IMR-90 (cell line): ENCODE data around the gene RAB25. TPM values are rescaled to one million over a fixed set of nuclear protein-coding genes. Genes with fewer than 3 reads are reported as not detected.

ENCODE experiments used
- ATAC-seq: fragments of 200-7000 bp; cut with Tn5 transposase; 2 replicates; pipeline ENCODE4 v1.9.1; 2020; ENCODE audit warnings: low read depth, mild to moderate bottlenecking, moderate library complexity
- BruUV-seq: library from RNA; stranded (reverse); fragments of 400-500 nt; replicated peaks from 2 replicates; lab custom pipeline; 2021; lab: Mats Ljungman, UMichigan
- CTCF ChIA-PET: fragments of 300-600 bp; formaldehyde crosslinking; extraction: SDS; loops from one replicate; lab custom pipeline; 2021; ENCODE audit warnings: antibody characterized with exemption; lab: Yijun Ruan, JAX
- POLR2A ChIA-PET: fragments of 300-600 bp; sonication (Branson Sonifier 250); formaldehyde crosslinking; loops from one replicate; lab custom pipeline; 2022; ENCODE audit warnings: antibody characterized with exemption; ENCODE audit not compliant: unreplicated experiment; lab: Charles Lee
- DNase-seq: peaks from one replicate; pipeline ENCODE4 v3.0.0; 2013
- H2AFZ ChIP-seq: replicated peaks from 2 replicates; pipeline ENCODE3; 2013; ENCODE audit warnings: low read length, mild to moderate bottlenecking; ENCODE audit not compliant: poor library complexity
- H2AK5ac ChIP-seq: 2 replicates; pipeline ENCODE4 v1.6.1; 2013; ENCODE audit warnings: low read depth, low read length, inconsistent platforms
- H2AK9ac ChIP-seq: replicated peaks from 2 replicates; pipeline ENCODE3; 2013; ENCODE audit warnings: mild to moderate bottlenecking, low read depth, low read length, moderate library complexity; ENCODE audit not compliant: poor library complexity
- H2BK120ac ChIP-seq: 2 replicates; pipeline ENCODE4 v1.6.1; 2013; ENCODE audit warnings: low read depth, low read length, inconsistent platforms
- H2BK15ac ChIP-seq: 3 replicates; pipeline ENCODE4 v1.6.1; 2013; ENCODE audit warnings: low read depth, low read length, inconsistent platforms
- H2BK20ac ChIP-seq: 2 replicates; pipeline ENCODE4 v1.6.1; 2013; ENCODE audit warnings: low read depth, mild to moderate bottlenecking, inconsistent platforms, low read length, moderate library complexity
- H2BK5ac ChIP-seq: 2 replicates; pipeline ENCODE4 v1.6.1; 2013; ENCODE audit warnings: mild to moderate bottlenecking, low read depth, low read length, inconsistent platforms; ENCODE audit not compliant: poor library complexity, severe bottlenecking
- H3K14ac ChIP-seq: replicated peaks from 2 replicates; pipeline ENCODE4 v1.6.1; 2013; ENCODE audit warnings: low read depth, low read length, inconsistent platforms
- H3K18ac ChIP-seq: 2 replicates; pipeline ENCODE4 v1.6.1; 2013; ENCODE audit warnings: low read depth, low read length, control low read depth
- H3K23ac ChIP-seq: 2 replicates; pipeline ENCODE4 v1.6.1; 2013; ENCODE audit warnings: low read depth, low read length, inconsistent platforms
- H3K27ac ChIP-seq: 2 replicates; pipeline ENCODE4 v1.5.1; 2013; ENCODE audit warnings: mild to moderate bottlenecking, control low read depth, low read length; ENCODE audit not compliant: insufficient read depth
- H3K27me3 ChIP-seq: 2 replicates; pipeline ENCODE4 v1.6.1; 2013; ENCODE audit warnings: low read length; ENCODE audit not compliant: control insufficient read depth, insufficient read depth
- H3K36me3 ChIP-seq: 2 replicates; pipeline ENCODE4 v1.6.1; 2013; ENCODE audit warnings: low read length, mixed read lengths; ENCODE audit not compliant: control insufficient read depth, insufficient read depth
- H3K4ac ChIP-seq: 2 replicates; pipeline ENCODE4 v1.6.1; 2013; ENCODE audit warnings: low read depth, low read length, inconsistent platforms
- H3K4me1 ChIP-seq: 2 replicates; pipeline ENCODE4 v1.6.1; 2013; ENCODE audit warnings: low read length, mixed read lengths; ENCODE audit not compliant: control insufficient read depth, insufficient read depth
- H3K4me2 ChIP-seq: 2 replicates; pipeline ENCODE4 v1.6.1; 2013; ENCODE audit warnings: low read depth, mild to moderate bottlenecking, control low read depth, low read length, moderate library complexity
- H3K4me3 ChIP-seq: 2 replicates; pipeline ENCODE4 v1.5.1; 2013; ENCODE audit warnings: low read depth, mild to moderate bottlenecking, control low read depth, low read length, moderate library complexity; ENCODE audit not compliant: insufficient read depth
- H3K56ac ChIP-seq: 2 replicates; pipeline ENCODE4 v1.6.1; 2013; ENCODE audit warnings: low read length, inconsistent platforms; ENCODE audit not compliant: insufficient read depth; ENCODE audit errors: extremely low read depth
- H3K79me1 ChIP-seq, 2 experiments: 2 replicates each; pipeline ENCODE4 v1.6.1; 2013; ENCODE audit warnings: low read length in 2 of 2, inconsistent platforms in 1 of 2, low read depth in 1 of 2
- H3K9ac ChIP-seq: 2 replicates; pipeline ENCODE4 v1.6.1; 2013; ENCODE audit warnings: low read depth, low read length, control low read depth
- H3K9me1 ChIP-seq: 2 replicates; pipeline ENCODE4 v1.6.1; 2013; ENCODE audit warnings: low read length, inconsistent platforms; ENCODE audit not compliant: insufficient read depth
- H3K9me3 ChIP-seq: 2 replicates; pipeline ENCODE4 v1.6.1; 2013; ENCODE audit warnings: low read length; ENCODE audit not compliant: control insufficient read depth, insufficient read depth
- H4K20me1 ChIP-seq: 2 replicates; pipeline ENCODE4 v1.6.1; 2013; ENCODE audit warnings: low read length, inconsistent platforms; ENCODE audit not compliant: insufficient read depth
- H4K5ac ChIP-seq: 2 replicates; pipeline ENCODE4 v1.6.1; 2013; ENCODE audit warnings: mild to moderate bottlenecking, low read depth, low read length, control low read depth
- H4K8ac ChIP-seq, 2 experiments: 2 replicates each; pipeline ENCODE4 v1.6.1; 2013; ENCODE audit warnings: low read depth in 2 of 2, low read length in 2 of 2, control low read depth in 1 of 2, inconsistent platforms in 1 of 2
- H4K91ac ChIP-seq: 2 replicates; pipeline ENCODE4 v1.6.1; 2013; ENCODE audit warnings: low read depth, low read length, inconsistent platforms; ENCODE audit not compliant: insufficient read depth
- BHLHE40 ChIP-seq: fragments of 150-350 bp; IDR thresholded peaks from 2 replicates; pipeline ENCODE4 v1.6.1; 2016; ENCODE audit warnings: mild to moderate bottlenecking, low read depth, low read length
- CEBPB ChIP-seq: IDR thresholded peaks from 2 replicates; pipeline ENCODE4 v1.6.1; 2012; ENCODE audit warnings: low read depth, low read length, improper control_type of control experiment
- CHD1 ChIP-seq: IDR thresholded peaks from 2 replicates; pipeline ENCODE4 v1.6.1; 2012; ENCODE audit warnings: low read depth, low read length, improper control_type of control experiment
- CTCF ChIP-seq: conservative IDR thresholded peaks from 2 replicates; pipeline ENCODE4 v1.5.1; 2012; ENCODE audit warnings: mild to moderate bottlenecking, low read depth, low read length, improper control_type of control experiment
- FOS ChIP-seq: fragments of 150-350 bp; IDR thresholded peaks from 2 replicates; pipeline ENCODE4 v1.6.1; 2016; ENCODE audit warnings: low read depth, low read length
- MAFK ChIP-seq: IDR thresholded peaks from 2 replicates; pipeline ENCODE4 v1.6.1; 2012; ENCODE audit warnings: low read depth, low read length, improper control_type of control experiment
- MAZ ChIP-seq: IDR thresholded peaks from 2 replicates; pipeline ENCODE4 v1.6.1; 2012; ENCODE audit warnings: low read depth, mild to moderate bottlenecking, low read length, improper control_type of control experiment, moderate library complexity, borderline replicate concordance
- MXI1 ChIP-seq: IDR thresholded peaks from 2 replicates; pipeline ENCODE4 v1.6.1; 2012; ENCODE audit warnings: low read depth, mild to moderate bottlenecking, low read length, moderate library complexity, borderline replicate concordance
- NFE2L2 ChIP-seq: fragments of 150-350 bp; IDR thresholded peaks from 2 replicates; pipeline ENCODE4 v1.6.1; 2016; ENCODE audit warnings: low read depth, mild to moderate bottlenecking, low read length
- RAD21 ChIP-seq: IDR thresholded peaks from 2 replicates; pipeline ENCODE4 v1.6.1; 2012; ENCODE audit warnings: low read length, improper control_type of control experiment
- RCOR1 ChIP-seq: IDR thresholded peaks from 2 replicates; pipeline ENCODE4 v1.6.1; 2012; ENCODE audit warnings: mild to moderate bottlenecking, low read length, improper control_type of control experiment; ENCODE audit not compliant: insufficient replicate concordance
- RFX5 ChIP-seq: IDR thresholded peaks from 2 replicates; pipeline ENCODE4 v1.8.0; 2012; ENCODE audit warnings: low read depth, mild to moderate bottlenecking, low read length, moderate library complexity
- SMC3 ChIP-seq: fragments of 150-350 bp; IDR thresholded peaks from 2 replicates; pipeline ENCODE4 v1.6.1; 2016; ENCODE audit warnings: low read depth, mild to moderate bottlenecking, antibody characterized with exemption, low read length, moderate library complexity
- WGBS, 2 experiments: methylation state at CpG; one replicate each; pipeline versions ENCODE4 v1.1.5 to v1.1.7; 2013; ENCODE audit warnings: missing lambda C conversion rate in 2 of 2; ENCODE audit not compliant: insufficient read length in 1 of 2; ENCODE audit errors: extremely low coverage in 2 of 2; 5-methylcytosine and 5-hydroxymethylcytosine counted together
- dilution Hi-C: fragments of 300-500 bp; cut with HindIII; formaldehyde crosslinking; loops from one replicate; pipeline ENCODE4 v1.14.3; 2018; ENCODE audit warnings: low sequenced_read_pairs; ENCODE audit not compliant: unreplicated experiment
- in situ Hi-C: fragments of 300-500 bp; cut with MboI; formaldehyde crosslinking; loops from 3 replicates; pipeline ENCODE4 v1.14.3; 2019; ENCODE audit warnings: low sequenced_read_pairs, inconsistent platforms, mixed read lengths
- intact Hi-C: fragments of 100-400 bp; cut with micrococcal nuclease; formaldehyde crosslinking; loops from 2 replicates; pipeline ENCODE4 v1.10.0; 2022
- polyA plus RNA-seq, 3 experiments: library from polyadenylated mRNA; depleted of rRNA; stranded (reverse); fragments of >200 nt; gene quantifications; 2 replicates each; pipeline ENCODE4 v1.2.3, GENCODE V29; 2012; ENCODE audit warnings: low replicate concordance in 1 of 3
- total RNA-seq: library from RNA; depleted of rRNA; stranded (reverse); fragments of >200 nt; gene quantifications from 2 replicates; pipeline ENCODE4 v1.2.3, GENCODE V29; 2012
- TF ChIP-seq, protein P1 (sequence below): fragments of 150-350 bp; IDR thresholded peaks from 2 replicates; pipeline ENCODE4 v1.6.1; 2017; ENCODE audit warnings: mild to moderate bottlenecking, antibody characterized with exemption, low read length, low read depth
- TF ChIP-seq, protein P2 (sequence below): fragments of 150-350 bp; IDR thresholded peaks from 2 replicates; pipeline ENCODE4 v1.6.1; 2016; ENCODE audit warnings: low read depth, mild to moderate bottlenecking, low read length, moderate library complexity, borderline replicate concordance

Gene RAB25
- total and polyA plus RNA-seq, 2 of the 4 experiments (the other 2 are of a cell fraction), result not detected

GRCh38 chr1:156086256-156086662 is 25.3 kb downstream of the RAB25 start:
- no peaks in the 10 kb centered on the region for H3K9me3 ChIP-seq
- peaks cover 13% of the 10 kb centered on the region for H4K20me1 ChIP-seq
- H3K4me3 ChIP-seq, result no peak overlapping the region
- H4K8ac ChIP-seq, result no peak overlapping the region
- H2BK20ac ChIP-seq, result no peak overlapping the region
- no peaks in the 10 kb centered on the region for H3K27me3 ChIP-seq
- H3K14ac ChIP-seq, result no peak overlapping the region
- H3K36me3 ChIP-seq, result no peaks in the 10 kb centered on the region
- H3K27ac ChIP-seq, result no peak overlapping the region
- H2AK5ac ChIP-seq, result no peak overlapping the region
- no peak overlapping the region for H3K23ac ChIP-seq
- H3K56ac ChIP-seq, result no peak overlapping the region
- no peak overlapping the region for H3K9ac ChIP-seq
- peaks cover 11% of the 10 kb centered on the region for H3K4me1 ChIP-seq
- H2BK5ac ChIP-seq, result no peak overlapping the region
- H3K4ac ChIP-seq, result 0 out of 2 replicates have a peak overlapping the region, but pooled peaks have one; percentile 1
- no peak overlapping the region for H4K5ac ChIP-seq
- DNase-seq, result peak; percentile 50
- intact Hi-C loops (no loop called here), dilution Hi-C loops (no loop called here), in situ Hi-C loops (no loop called here)
- H3K4me2 ChIP-seq, result no peak overlapping the region
- peaks cover 9 to 69% of the 10 kb centered on the region in 2 experiments for H3K79me1 ChIP-seq
- H2AFZ ChIP-seq, result no peak overlapping the region
- no peak overlapping the region for H4K91ac ChIP-seq
- WGBS, 2 experiments, result no CpG with 5 or more reads among the region's 1 CpG
- CTCF ChIA-PET, result no interaction called here
- H2BK120ac ChIP-seq, result no peak overlapping the region
- TF ChIP-seq NFE2L2, result no peak
- no peak for TF ChIP-seq RFX5
- no peak for TF ChIP-seq FOS
- TF ChIP-seq, protein P1, sequence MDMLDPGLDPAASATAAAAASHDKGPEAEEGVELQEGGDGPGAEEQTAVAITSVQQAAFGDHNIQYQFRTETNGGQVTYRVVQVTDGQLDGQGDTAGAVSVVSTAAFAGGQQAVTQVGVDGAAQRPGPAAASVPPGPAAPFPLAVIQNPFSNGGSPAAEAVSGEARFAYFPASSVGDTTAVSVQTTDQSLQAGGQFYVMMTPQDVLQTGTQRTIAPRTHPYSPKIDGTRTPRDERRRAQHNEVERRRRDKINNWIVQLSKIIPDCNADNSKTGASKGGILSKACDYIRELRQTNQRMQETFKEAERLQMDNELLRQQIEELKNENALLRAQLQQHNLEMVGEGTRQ, result no peak
- no peak for TF ChIP-seq BHLHE40
- TF ChIP-seq MXI1, result no peak
- TF ChIP-seq CHD1, result no peak
- TF ChIP-seq, protein P2, sequence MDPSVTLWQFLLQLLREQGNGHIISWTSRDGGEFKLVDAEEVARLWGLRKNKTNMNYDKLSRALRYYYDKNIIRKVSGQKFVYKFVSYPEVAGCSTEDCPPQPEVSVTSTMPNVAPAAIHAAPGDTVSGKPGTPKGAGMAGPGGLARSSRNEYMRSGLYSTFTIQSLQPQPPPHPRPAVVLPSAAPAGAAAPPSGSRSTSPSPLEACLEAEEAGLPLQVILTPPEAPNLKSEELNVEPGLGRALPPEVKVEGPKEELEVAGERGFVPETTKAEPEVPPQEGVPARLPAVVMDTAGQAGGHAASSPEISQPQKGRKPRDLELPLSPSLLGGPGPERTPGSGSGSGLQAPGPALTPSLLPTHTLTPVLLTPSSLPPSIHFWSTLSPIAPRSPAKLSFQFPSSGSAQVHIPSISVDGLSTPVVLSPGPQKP, result no peak
- no peak for TF ChIP-seq CTCF
- TF ChIP-seq SMC3, result no peak
- no peak for TF ChIP-seq MAZ
- TF ChIP-seq RCOR1, result no peak
- no peak for TF ChIP-seq MAFK
- no peak for TF ChIP-seq CEBPB
- TF ChIP-seq RAD21, result no peak
- H2BK15ac ChIP-seq, result no peak overlapping the region
- no peak overlapping the region for H3K18ac ChIP-seq
- BruUV-seq, result no TSS peak
- H3K9me1 ChIP-seq, result no peaks in the 10 kb centered on the region
- H2AK9ac ChIP-seq, result no peak overlapping the region
- POLR2A ChIA-PET, result no interaction called here
- no peak for ATAC-seq
